ENCODE measurements around the gene C3orf62.

GRCh38 chr3:49257187-49257586, 19.8 kb downstream of the C3orf62 start:
- TF ChIP-seq EZH2 (IDR thresholded peaks at IDR 0.05; ENCODE audit: low read depth): no peak
- TF ChIP-seq CTCF (conservative IDR thresholded peaks at IDR 0.05): no peak

Measured in PC-9 (cell line).